Esophagus squamous epithelium (tissue), 5 donors: ENCODE results near the gene ADAMTS12. TPM values are rescaled to one million over a fixed set of nuclear protein-coding genes. Genes with fewer than 3 reads are reported as not detected.

ENCODE experiments used
- DNase-seq: peaks from one replicate; lab custom pipeline; 2025; lab: John Stamatoyannopoulos, UW
- H3K27ac ChIP-seq, 4 donors: fragments of 200-600 bp; sonication (generic); one replicate each; pipeline ENCODE4 v1.5.1; 2016 to 2019; ENCODE audit warnings: mild to moderate bottlenecking in 1 of 4
- H3K27me3 ChIP-seq, 4 donors: fragments of 200-600 bp; sonication (generic); 1 replicate in 3 of 4; 2 replicates in 1 of 4; pipeline versions ENCODE4 v1.5.1 to v1.6.0; 2017 to 2021; ENCODE audit warnings: antibody characterized with exemption in 1 of 4
- H3K36me3 ChIP-seq, 3 donors: fragments of 200-600 bp; sonication (generic); one replicate each; pipeline ENCODE4 v1.5.1; 2016 to 2019
- H3K4me1 ChIP-seq, 3 donors: fragments of 200-600 bp; sonication (generic); one replicate each; pipeline ENCODE4 v1.5.1; 2017 to 2019
- H3K4me3 ChIP-seq, 4 donors: fragments of 200-600 bp; sonication (generic); 1 replicate in 3 of 4; 2 replicates in 1 of 4; pipeline ENCODE4 v1.5.1; 2016 to 2019; ENCODE audit warnings: mild to moderate bottlenecking in 2 of 4, moderate library complexity in 1 of 4
- H3K9me3 ChIP-seq, 3 donors: fragments of 200-600 bp; sonication (generic); one replicate each; pipeline ENCODE4 v1.5.1; 2016 to 2019
- POLR2A ChIP-seq, 4 donors: fragments of 450-650 bp; IDR thresholded peaks; one replicate each; pipeline ENCODE4 v1.6.1; 2017; ENCODE audit warnings: antibody characterized with exemption in 4 of 4, mild to moderate bottlenecking in 4 of 4, moderate library complexity in 3 of 4
- WGBS, 2 donors: methylation state at CpG; one replicate each; pipeline ENCODE4 v1.1.5; 2018; 5-methylcytosine and 5-hydroxymethylcytosine counted together
- intact Hi-C: fragments of 100-400 bp; cut with DNase I; formaldehyde crosslinking; loops from one replicate; pipeline ENCODE4 v1.15.0; 2022
- total RNA-seq, 4 donors: library from RNA; depleted of rRNA; stranded (reverse); fragments of >200 nt; gene quantifications; one replicate each; pipeline ENCODE4 v1.1.0, GENCODE V29; 2016
- TF ChIP-seq, protein P1 (sequence below), 6 experiments: fragments of 450-650 bp in 4 of 6; fragments of 200-600 bp in 2 of 6; sonication (generic) in 2 of 6; IDR thresholded peaks; one replicate each; pipeline ENCODE4 v1.5.1; 2016 to 2019; ENCODE audit warnings: antibody characterized with exemption in 6 of 6, mild to moderate bottlenecking in 4 of 6, moderate library complexity in 4 of 6
- donor health status: DM: yes; HTN: yes; CAD: no.

Gene ADAMTS12
- total RNA-seq, 4 donors from 2014 or later, result 0.73 to 1.3 (median 0.76) TPM; not detected in 1

DNA sequence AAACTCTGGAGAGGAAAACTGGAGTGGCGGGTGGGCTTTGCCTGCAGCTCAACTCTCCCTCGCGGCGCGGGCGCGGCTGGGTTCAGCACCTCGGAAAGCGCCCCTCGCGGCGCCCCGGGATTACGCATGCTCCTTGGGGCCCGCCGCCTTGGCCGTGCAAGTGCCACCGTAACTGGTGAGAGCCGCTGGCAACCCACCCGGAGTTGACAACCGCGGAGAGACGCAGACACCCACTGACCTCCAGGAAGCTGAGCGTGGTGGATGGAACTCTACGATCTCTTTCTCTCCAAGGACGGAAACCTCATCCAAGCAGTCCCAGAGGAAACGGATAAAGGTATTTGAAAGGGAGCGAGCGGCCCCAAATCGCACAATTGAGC, 44.2 kb upstream of the ADAMTS12 start:
- H3K27ac ChIP-seq, result no peak overlapping the region
- no peaks in the 10 kb centered on the region for H3K36me3 ChIP-seq
- DNase-seq, result no peak
- TF ChIP-seq POLR2A (IDR thresholded peaks at IDR 0.05), result no peak
- TF ChIP-seq, protein P1, sequence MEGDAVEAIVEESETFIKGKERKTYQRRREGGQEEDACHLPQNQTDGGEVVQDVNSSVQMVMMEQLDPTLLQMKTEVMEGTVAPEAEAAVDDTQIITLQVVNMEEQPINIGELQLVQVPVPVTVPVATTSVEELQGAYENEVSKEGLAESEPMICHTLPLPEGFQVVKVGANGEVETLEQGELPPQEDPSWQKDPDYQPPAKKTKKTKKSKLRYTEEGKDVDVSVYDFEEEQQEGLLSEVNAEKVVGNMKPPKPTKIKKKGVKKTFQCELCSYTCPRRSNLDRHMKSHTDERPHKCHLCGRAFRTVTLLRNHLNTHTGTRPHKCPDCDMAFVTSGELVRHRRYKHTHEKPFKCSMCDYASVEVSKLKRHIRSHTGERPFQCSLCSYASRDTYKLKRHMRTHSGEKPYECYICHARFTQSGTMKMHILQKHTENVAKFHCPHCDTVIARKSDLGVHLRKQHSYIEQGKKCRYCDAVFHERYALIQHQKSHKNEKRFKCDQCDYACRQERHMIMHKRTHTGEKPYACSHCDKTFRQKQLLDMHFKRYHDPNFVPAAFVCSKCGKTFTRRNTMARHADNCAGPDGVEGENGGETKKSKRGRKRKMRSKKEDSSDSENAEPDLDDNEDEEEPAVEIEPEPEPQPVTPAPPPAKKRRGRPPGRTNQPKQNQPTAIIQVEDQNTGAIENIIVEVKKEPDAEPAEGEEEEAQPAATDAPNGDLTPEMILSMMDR (IDR thresholded peaks at IDR 0.05), result peak in 4 of 6 experiments; percentile 6 to 37 (median 34)
- peaks cover 0 to 23% (median 6%) of the 10 kb centered on the region in 3 donors for H3K4me1 ChIP-seq
- H3K9me3 ChIP-seq, result no peaks in the 10 kb centered on the region
- H3K27me3 ChIP-seq, result peaks cover 0 to 67% (median 18%) of the 10 kb centered on the region in 4 donors
- peak overlapping the region in 2 of 4 donors; percentile 27 to 50 for H3K4me3 ChIP-seq
- intact Hi-C loops, result no loop called here
- WGBS, 2 donors, result 2 to 3% methylated on average over 7 to 11 of the region's 30 CpGs

DNA sequence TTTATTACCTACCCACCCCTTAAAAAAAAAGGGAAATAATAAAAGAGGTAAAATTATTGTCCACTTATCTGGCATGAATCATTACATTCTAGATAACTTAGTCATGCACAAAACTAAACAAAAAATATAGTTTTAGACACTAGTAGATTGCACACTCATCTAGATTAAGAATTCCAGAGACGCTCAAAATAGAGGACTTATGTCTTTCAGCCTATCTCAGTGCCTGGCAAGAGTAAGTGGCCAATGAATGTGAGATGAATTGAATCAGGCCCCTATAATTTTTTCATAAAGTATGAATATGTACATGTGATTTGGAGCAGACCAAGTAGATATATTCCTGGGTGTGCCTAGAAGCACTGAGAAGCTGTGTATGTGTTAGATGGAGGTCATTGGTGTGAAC, 42.4 kb upstream of the ADAMTS12 start:
- Histone ChIP-seq H3K27me3 (peaks cover 0 to 50% (median 18%) of the 10 kb centered on the region in 4 donors), H3K9me3 (no peaks in the 10 kb centered on the region), H3K4me1 (peaks cover 0 to 23% (median 6%) of the 10 kb centered on the region in 3 donors), H3K36me3 (no peaks in the 10 kb centered on the region), H3K27ac (no peak overlapping the region), H3K4me3 (no peak overlapping the region)
- intact Hi-C loops, result loop anchor here (5.0 kb wide), 1 partner anchor 497 kb away; no protein-coding TSS in a partner anchor
- TF ChIP-seq, protein P1 (IDR thresholded peaks at IDR 0.05), result no peak
- TF ChIP-seq POLR2A (IDR thresholded peaks at IDR 0.05), result no peak
- no peak for DNase-seq
- 52 to 70% methylated on average over 1 of the region's 1 CpG for WGBS, 2 donors

DNA sequence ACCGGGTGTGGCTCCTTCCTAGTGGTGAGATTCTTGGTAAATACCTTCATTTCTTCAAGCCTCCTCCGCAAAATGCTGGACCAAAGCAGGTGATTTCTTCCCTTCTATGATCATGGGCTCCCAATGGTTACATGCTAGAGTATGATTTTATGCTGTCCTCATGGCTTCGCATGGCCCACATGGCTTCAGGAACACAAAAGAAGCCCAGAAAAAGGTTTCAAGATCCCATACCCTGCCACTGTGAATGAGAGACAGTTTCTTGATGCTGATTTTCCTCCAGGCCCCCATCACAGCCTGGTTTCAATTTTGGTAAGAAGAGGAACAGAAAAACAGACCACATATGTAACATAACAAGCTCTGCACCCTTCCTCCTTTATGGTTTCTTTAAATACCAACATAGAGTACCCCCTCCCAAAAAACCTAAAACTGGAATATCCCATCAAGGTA, 42.0 kb upstream of the ADAMTS12 start:
- Histone ChIP-seq H3K27ac (no peak overlapping the region), H3K4me3 (no peak overlapping the region), H3K36me3 (no peaks in the 10 kb centered on the region), H3K27me3 (peaks cover 0 to 46% (median 17%) of the 10 kb centered on the region in 4 donors), H3K9me3 (no peaks in the 10 kb centered on the region), H3K4me1 (peaks cover 0 to 23% (median 6%) of the 10 kb centered on the region in 3 donors)
- DNase-seq, result no peak
- TF ChIP-seq, protein P1 (IDR thresholded peaks at IDR 0.05), result no peak
- TF ChIP-seq POLR2A (IDR thresholded peaks at IDR 0.05), result no peak
- 82 to 85% methylated on average over 3 of the region's 3 CpGs for WGBS, 2 donors
- intact Hi-C loops, result loop anchor here (5.0 kb wide), 1 partner anchor 496 kb away; no protein-coding TSS in a partner anchor

DNA sequence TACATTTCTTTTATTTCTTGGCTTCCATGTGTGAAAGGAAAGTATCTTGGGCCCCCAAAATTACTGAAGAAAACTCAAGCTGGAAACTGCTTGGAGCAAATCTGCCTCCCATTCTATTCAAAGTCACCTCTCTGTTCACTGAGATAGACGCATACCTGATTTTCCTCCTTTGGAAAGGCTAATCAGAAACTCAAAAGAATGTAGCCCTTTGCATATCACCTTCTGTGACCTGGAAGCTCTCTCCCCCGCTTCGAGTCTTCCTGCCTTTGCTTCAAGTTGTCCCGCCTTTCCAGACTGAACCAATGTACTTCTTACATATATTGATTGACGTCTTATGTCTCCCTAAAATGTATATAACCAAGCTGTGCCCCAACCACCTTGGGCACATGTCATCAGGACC, 39.3 kb upstream of the ADAMTS12 start:
- no peak overlapping the region for H3K27ac ChIP-seq
- peaks cover 0 to 20% (median under 1%) of the 10 kb centered on the region in 4 donors for H3K27me3 ChIP-seq
- H3K4me3 ChIP-seq, result no peak overlapping the region
- no peaks in the 10 kb centered on the region for H3K9me3 ChIP-seq
- 63 to 76% methylated on average over 5 of the region's 5 CpGs for WGBS, 2 donors
- peaks cover 0 to 6% (median under 1%) of the 10 kb centered on the region in 3 donors for H3K4me1 ChIP-seq
- intact Hi-C loops, result loop anchor here (5.0 kb wide), 1 partner anchor 494 kb away; no protein-coding TSS in a partner anchor
- DNase-seq, result no peak
- H3K36me3 ChIP-seq, result no peaks in the 10 kb centered on the region
- TF ChIP-seq POLR2A (IDR thresholded peaks at IDR 0.05), result no peak

DNA sequence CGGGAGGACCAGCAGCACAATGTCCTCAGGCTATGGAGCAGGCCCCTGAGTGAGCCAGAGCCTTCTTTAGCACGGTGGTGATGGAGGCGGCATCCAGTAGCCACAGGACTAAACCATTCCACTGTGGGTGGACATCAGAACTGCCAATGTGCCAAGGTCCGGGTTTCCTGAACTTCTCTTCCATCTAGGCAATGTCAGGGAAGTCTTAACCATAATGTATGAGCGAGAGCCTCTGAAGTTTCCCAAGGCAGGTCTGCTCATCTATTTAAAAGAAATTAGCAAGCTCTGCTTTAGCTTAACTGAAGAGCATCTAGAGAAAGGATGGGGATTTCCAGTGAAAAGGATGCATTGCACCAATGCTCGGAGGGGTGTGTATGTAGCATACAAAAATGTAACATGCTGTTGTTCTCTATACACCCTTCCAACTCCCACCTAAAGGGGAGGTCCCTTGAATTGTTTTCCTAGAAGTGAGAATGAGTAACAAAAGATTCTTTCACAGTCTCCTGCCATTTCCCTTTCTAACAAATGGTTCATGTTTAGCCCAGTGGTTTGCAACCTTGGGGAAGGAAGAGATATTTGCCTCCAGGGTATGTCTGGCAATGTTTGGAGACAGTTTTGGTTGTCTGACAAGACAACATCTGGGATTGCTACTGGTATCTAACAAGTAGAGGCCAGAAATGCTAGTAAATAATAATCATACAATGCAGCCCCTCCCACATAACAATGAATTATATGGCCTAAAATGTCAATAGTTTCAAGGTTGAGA, 38.3 kb upstream of the ADAMTS12 start:
- TF ChIP-seq, protein P1 (IDR thresholded peaks at IDR 0.05), result no peak
- no peak for TF ChIP-seq POLR2A (IDR thresholded peaks at IDR 0.05)
- Histone ChIP-seq H3K36me3 (no peaks in the 10 kb centered on the region), H3K4me1 (no peaks in the 10 kb centered on the region), H3K9me3 (no peaks in the 10 kb centered on the region), H3K27ac (no peak overlapping the region), H3K4me3 (no peak overlapping the region), H3K27me3 (peaks cover 0 to 9% (median 0%) of the 10 kb centered on the region in 4 donors)
- DNase-seq, result no peak
- intact Hi-C loops, result loop anchor here (5.0 to 10.0 kb wide), 2 partner anchors 335 to 493 kb away; no protein-coding TSS in a partner anchor
- WGBS, 2 donors, result 68 to 86% methylated on average over 2 to 5 of the region's 6 CpGs
